Chondrocyte (in vitro differentiated cells): ENCODE results near the gene OGFR. TPM values are rescaled to one million over a fixed set of nuclear protein-coding genes. Genes with fewer than 3 reads are reported as not detected.
A peak's percentile ranks its signal among the peaks of the same experiment; 100 is the strongest.

Experiments used
- DNase-seq: peaks from one replicate; pipeline ENCODE4 v3.0.0; 2021; ENCODE audit warnings: mixed read lengths, low spot score
- H3K27ac Mint-ChIP-seq: one replicate; pipeline ENCODE4 v1.8.0; 2021; ENCODE audit warnings: mild to moderate bottlenecking, moderate library complexity, mixed read lengths; ENCODE audit not compliant: unreplicated experiment
- H3K27me3 Mint-ChIP-seq: 2 replicates; pipeline ENCODE4 v1.8.0; 2021; ENCODE audit warnings: low read depth, mixed read lengths
- H3K36me3 Mint-ChIP-seq: 2 replicates; pipeline ENCODE4 v1.8.0; 2021; ENCODE audit warnings: low read depth, mixed read lengths
- H3K4me1 Mint-ChIP-seq: 2 replicates; pipeline ENCODE4 v1.8.0; 2021; ENCODE audit warnings: low read depth, mild to moderate bottlenecking, mixed read lengths
- H3K4me3 Mint-ChIP-seq: one replicate; pipeline ENCODE4 v1.8.0; 2021; ENCODE audit warnings: mild to moderate bottlenecking, moderate library complexity, mixed read lengths; ENCODE audit not compliant: unreplicated experiment
- H3K9me3 Mint-ChIP-seq: 2 replicates; pipeline ENCODE4 v1.8.0; 2021; ENCODE audit warnings: low read depth, mixed read lengths
- CTCF ChIP-seq: fragments of 200-600 bp; sonication (generic); IDR thresholded peaks from 2 replicates; pipeline ENCODE4 v1.5.0; 2021; ENCODE audit warnings: antibody characterized with exemption, mild to moderate bottlenecking, moderate library complexity
- total RNA-seq: library from RNA; stranded (reverse); gene quantifications from 3 replicates; pipeline ENCODE4 v1.2.1, GENCODE V29; 2021

The OGFR gene
- total RNA-seq, 1 donor from 2014 or later, result 31.8 TPM

DNA sequence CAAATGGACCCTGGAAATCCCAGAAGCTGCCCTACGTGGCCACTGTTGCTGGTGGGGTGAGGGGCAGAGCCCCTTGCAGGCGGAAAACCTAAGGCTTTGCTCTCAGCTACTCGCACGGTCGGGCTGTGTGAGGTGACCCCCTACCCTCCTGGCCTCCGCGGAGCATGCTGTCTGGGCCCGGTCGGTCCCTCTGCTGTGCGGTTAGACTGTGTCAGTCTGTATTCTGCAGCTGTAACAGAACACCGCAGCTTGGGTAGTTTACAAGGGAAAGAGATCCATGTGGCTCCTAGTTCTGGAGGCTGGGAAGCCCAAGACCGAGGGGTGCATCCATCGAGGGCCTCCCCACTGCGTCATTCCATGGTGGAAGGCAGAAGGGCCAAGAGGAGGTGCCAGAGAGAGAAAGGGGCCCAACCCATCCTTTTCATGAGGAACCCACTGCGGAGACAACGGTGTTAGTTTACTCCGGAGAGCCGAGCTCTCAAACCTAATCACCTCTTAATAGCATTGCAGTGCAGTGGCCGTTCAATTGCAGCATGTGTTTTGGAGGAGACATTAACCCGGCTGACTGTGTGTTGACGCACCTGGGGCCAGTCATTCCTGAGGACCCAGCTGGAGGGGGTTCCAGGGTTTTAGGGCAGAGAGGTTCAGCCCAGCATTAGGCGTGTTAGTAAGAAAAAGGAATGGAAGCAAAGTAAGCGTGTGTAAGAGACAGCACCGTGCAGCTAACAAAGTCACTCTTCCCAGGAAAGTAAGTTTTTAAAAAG, 30.5 kb downstream of the OGFR start:
- Mint-ChIP-seq H3K4me1 (peaks cover 17% of the 10 kb centered on the region), H3K27me3 (no peaks in the 10 kb centered on the region), H3K27ac (no peak overlapping the region), H3K36me3 (no peaks in the 10 kb centered on the region), H3K4me3 (no peak overlapping the region), H3K9me3 (no peaks in the 10 kb centered on the region)
- DNase-seq, result peak; percentile 82
- no peak for TF ChIP-seq CTCF

GRCh38 chr20:62835931-62836861, 31.6 kb downstream of the OGFR start:
- H3K9me3 Mint-ChIP-seq, result no peaks in the 10 kb centered on the region
- H3K27ac Mint-ChIP-seq, result no peak overlapping the region

DNA sequence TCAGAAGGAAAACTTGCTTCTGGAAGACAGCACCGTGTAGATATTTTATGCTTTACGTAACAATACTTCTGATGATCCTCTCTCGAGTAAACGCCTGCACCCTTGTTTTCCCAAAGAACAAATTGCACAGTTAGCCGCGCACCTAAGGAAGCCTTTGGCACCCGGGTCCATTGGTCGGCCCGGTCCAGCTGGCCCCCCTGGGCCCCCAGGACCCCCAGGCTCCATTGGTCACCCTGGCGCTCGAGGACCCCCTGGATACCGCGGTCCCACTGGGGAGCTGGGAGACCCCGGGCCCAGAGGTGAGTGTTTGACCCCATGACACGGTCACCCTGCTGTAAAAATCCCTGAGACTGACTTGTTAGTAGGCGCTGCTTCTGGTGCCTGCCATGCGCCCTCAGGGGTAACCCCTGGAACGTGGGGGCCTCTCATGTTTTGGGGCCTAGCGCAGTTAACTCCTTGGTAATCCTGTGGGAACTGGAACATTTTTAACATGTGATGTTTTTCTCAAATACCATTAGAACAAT, 32.4 kb downstream of the OGFR start:
- H3K27me3 Mint-ChIP-seq, result no peaks in the 10 kb centered on the region
- no peak for DNase-seq
- TF ChIP-seq CTCF, result no peak
- no peaks in the 10 kb centered on the region for H3K9me3 Mint-ChIP-seq
- H3K4me3 Mint-ChIP-seq, result no peak overlapping the region
- no peak overlapping the region for H3K27ac Mint-ChIP-seq
- H3K4me1 Mint-ChIP-seq, result peaks cover 8% of the 10 kb centered on the region
- no peaks in the 10 kb centered on the region for H3K36me3 Mint-ChIP-seq

More at GRCh38 chr20:62835931-62836861, 31.6 kb downstream of the OGFR start:
- no peak overlapping the region for H3K4me3 Mint-ChIP-seq
- H3K36me3 Mint-ChIP-seq, result no peaks in the 10 kb centered on the region
- no peaks in the 10 kb centered on the region for H3K27me3 Mint-ChIP-seq
- H3K4me1 Mint-ChIP-seq, result peaks cover 13% of the 10 kb centered on the region
- DNase-seq, result peak; percentile 89
- no peak for TF ChIP-seq CTCF

DNA sequence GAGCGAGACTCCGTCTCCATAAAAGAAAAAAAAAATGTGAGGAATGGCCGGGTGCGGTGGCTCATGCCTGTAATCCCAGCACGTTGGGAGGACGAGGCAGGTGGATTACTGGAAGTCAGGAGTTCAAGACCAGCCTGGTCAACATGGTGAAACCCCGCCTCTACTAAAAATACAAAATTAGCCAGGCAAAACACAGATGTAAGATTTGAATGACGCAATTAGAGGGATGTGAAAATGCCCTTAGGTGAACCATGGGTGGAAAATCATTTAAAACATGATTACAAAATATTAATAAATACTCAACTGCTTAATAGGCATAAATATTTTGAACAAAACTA, 33.1 kb downstream of the OGFR start:
- Mint-ChIP-seq H3K4me3 (no peak overlapping the region), H3K4me1 (peaks cover 5% of the 10 kb centered on the region), H3K27me3 (no peaks in the 10 kb centered on the region), H3K9me3 (no peaks in the 10 kb centered on the region), H3K36me3 (no peaks in the 10 kb centered on the region), H3K27ac (no peak overlapping the region)
- DNase-seq, result no peak
- TF ChIP-seq CTCF, result no peak
